Endothelial cell (in vitro differentiated cells): ENCODE measurements around the gene IL33. TPM values are rescaled to one million over a fixed set of nuclear protein-coding genes. Genes with fewer than 3 reads are reported as not detected.

Experiments
- DNase-seq: peaks from one replicate; pipeline ENCODE4 v3.0.0; 2021; ENCODE audit warnings: low spot score
- H3K27ac Mint-ChIP-seq: one replicate; pipeline ENCODE4 v1.8.0; 2021; ENCODE audit warnings: mixed read lengths, inconsistent platforms; ENCODE audit not compliant: unreplicated experiment
- H3K27me3 Mint-ChIP-seq: one replicate; pipeline ENCODE4 v1.8.0; 2021; ENCODE audit warnings: mild to moderate bottlenecking, moderate library complexity, mixed read lengths, inconsistent platforms; ENCODE audit not compliant: unreplicated experiment
- H3K36me3 Mint-ChIP-seq: one replicate; pipeline ENCODE4 v1.8.0; 2021; ENCODE audit warnings: mild to moderate bottlenecking, low read depth, mixed read lengths, inconsistent platforms; ENCODE audit not compliant: unreplicated experiment
- H3K4me1 Mint-ChIP-seq: one replicate; pipeline ENCODE4 v1.8.0; 2021; ENCODE audit warnings: mild to moderate bottlenecking, mixed read lengths, inconsistent platforms; ENCODE audit not compliant: unreplicated experiment
- H3K4me3 Mint-ChIP-seq: one replicate; pipeline ENCODE4 v1.8.0; 2021; ENCODE audit warnings: mild to moderate bottlenecking, mixed read lengths, inconsistent platforms; ENCODE audit not compliant: unreplicated experiment
- H3K9me3 Mint-ChIP-seq: one replicate; pipeline ENCODE4 v1.8.0; 2021; ENCODE audit warnings: mixed read lengths, inconsistent platforms; ENCODE audit not compliant: unreplicated experiment
- CTCF ChIP-seq: fragments of 200-600 bp; sonication (generic); IDR thresholded peaks from one replicate; pipeline ENCODE4 v1.5.0; 2021; ENCODE audit warnings: antibody characterized with exemption; ENCODE audit not compliant: unreplicated experiment
- total RNA-seq: library from RNA; stranded (reverse); fragmentation: NEBNext Ultra II Directional; extraction: Animal tissue kit (Norgen Biotek cat#: 25700); gene quantifications from one replicate; pipeline ENCODE4 v1.2.1, GENCODE V29; 2021; ENCODE audit not compliant: unreplicated experiment

Gene IL33
- total RNA-seq, 1 donor from 2014 or later, result 0.31 TPM

DNA sequence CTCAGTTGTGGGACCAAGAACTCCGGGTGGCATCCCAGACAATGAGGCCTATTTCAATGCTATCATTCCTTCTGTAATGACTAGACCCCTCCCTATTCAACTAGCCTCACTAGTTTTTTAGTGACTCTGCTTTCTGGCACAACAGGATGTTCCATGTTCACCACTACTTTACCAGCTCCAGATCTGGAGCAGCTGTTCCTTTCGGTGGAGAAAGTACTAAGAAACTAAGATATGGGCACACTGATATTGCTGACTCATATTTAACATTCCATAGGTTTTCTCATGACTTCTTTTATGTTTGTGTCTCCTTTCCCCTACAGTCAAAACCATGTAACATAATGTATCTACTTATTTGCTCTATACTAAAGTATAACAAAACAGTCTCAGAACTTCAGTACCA is 24.1 kb downstream of the IL33 start:
- H3K36me3 Mint-ChIP-seq, result peaks cover 10% of the 10 kb centered on the region
- TF ChIP-seq CTCF, result no peak
- no peaks in the 10 kb centered on the region for H3K9me3 Mint-ChIP-seq
- no peak overlapping the region for H3K27ac Mint-ChIP-seq
- no peaks in the 10 kb centered on the region for H3K27me3 Mint-ChIP-seq
- no peak overlapping the region for H3K4me3 Mint-ChIP-seq
- no peak for DNase-seq
- peaks cover 8% of the 10 kb centered on the region for H3K4me1 Mint-ChIP-seq

GRCh38 chr9:6243746-6244145 is 28.1 kb downstream of the IL33 start:
- H3K9me3 Mint-ChIP-seq, result no peaks in the 10 kb centered on the region
- H3K36me3 Mint-ChIP-seq, result peaks cover 10% of the 10 kb centered on the region
- H3K4me3 Mint-ChIP-seq, result no peak overlapping the region
- peaks cover 5% of the 10 kb centered on the region for H3K4me1 Mint-ChIP-seq
- no peak for TF ChIP-seq CTCF
- DNase-seq, result no peak
- H3K27me3 Mint-ChIP-seq, result peaks cover 2% of the 10 kb centered on the region
- H3K27ac Mint-ChIP-seq, result no peak overlapping the region

GRCh38 chr9:6247266-6247665 is 31.7 kb downstream of the IL33 start:
- H3K9me3 Mint-ChIP-seq, result no peaks in the 10 kb centered on the region
- H3K27me3 Mint-ChIP-seq, result peaks cover 2% of the 10 kb centered on the region
- DNase-seq, result no peak

DNA sequence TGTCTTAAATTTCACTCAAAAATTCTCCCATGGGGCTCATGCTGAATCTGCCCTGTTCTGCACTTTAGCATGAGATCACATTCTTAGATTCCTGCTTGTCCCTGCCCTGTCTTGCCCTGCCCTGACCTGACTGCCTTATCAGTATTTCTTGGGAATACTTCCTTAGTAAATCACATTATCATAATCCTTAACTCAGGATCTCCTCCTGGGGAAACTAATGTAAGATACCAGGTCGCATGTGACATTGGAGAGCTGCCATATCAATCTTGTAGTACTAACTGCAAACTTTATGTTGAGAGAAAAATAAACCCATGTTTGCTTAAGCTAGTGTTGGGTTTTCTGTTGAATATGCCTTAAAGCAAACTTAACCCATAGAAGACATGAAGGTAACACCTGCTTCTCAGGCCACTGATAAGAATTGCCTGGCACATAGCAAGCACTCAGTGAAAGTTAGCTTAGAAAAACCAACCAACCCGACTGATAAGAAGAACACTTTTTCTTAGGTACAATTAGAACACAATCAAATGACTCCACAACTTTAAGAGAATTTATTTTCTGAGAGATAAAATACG is 53.3 kb downstream of the IL33 start:
- H3K27me3 Mint-ChIP-seq, result no peaks in the 10 kb centered on the region
- TF ChIP-seq CTCF, result no peak
- no peaks in the 10 kb centered on the region for H3K36me3 Mint-ChIP-seq
- no peaks in the 10 kb centered on the region for H3K4me1 Mint-ChIP-seq
- no peak for DNase-seq
- no peaks in the 10 kb centered on the region for H3K9me3 Mint-ChIP-seq
- no peak overlapping the region for H3K27ac Mint-ChIP-seq
- H3K4me3 Mint-ChIP-seq, result no peak overlapping the region

More at GRCh38 chr9:6247266-6247665, 31.7 kb downstream of the IL33 start:
- no peak overlapping the region for H3K27ac Mint-ChIP-seq
- no peaks in the 10 kb centered on the region for H3K36me3 Mint-ChIP-seq
- TF ChIP-seq CTCF, result no peak
- no peak overlapping the region for H3K4me3 Mint-ChIP-seq
- peaks cover 5% of the 10 kb centered on the region for H3K4me1 Mint-ChIP-seq

DNA sequence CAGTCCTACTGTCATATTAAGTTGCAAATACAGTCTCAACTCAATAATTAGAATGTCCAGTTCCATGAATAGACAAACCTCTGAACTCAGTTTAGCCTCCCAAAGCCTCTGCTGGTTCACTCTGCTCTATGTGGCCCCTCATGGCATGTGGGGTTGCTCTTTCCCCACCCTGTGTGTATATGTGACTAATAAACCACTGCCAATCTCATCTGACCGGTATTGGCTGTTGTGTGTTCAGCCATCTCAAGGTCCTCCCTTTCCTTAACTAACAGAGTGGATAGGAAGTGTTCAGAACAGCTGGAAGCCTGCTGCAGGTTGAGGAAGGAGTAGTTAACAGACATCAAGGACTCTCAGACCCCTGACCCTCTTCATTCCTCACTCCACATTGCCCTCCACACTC is 55.3 kb downstream of the IL33 start:
- no peak for TF ChIP-seq CTCF
- H3K27me3 Mint-ChIP-seq, result no peaks in the 10 kb centered on the region
- H3K4me3 Mint-ChIP-seq, result no peak overlapping the region
- H3K27ac Mint-ChIP-seq, result no peak overlapping the region
- H3K36me3 Mint-ChIP-seq, result no peaks in the 10 kb centered on the region
- no peak for DNase-seq
- no peaks in the 10 kb centered on the region for H3K4me1 Mint-ChIP-seq
- H3K9me3 Mint-ChIP-seq, result no peaks in the 10 kb centered on the region
